Endothelial cell of umbilical vein (primary cell): ENCODE results near the gene DAPK2.

ENCODE experiments used
- POLR2AphosphoS5 ChIP-seq: IDR thresholded peaks from 2 replicates; pipeline ENCODE4 v1.6.1; 2012; ENCODE audit warnings: low read depth, mild to moderate bottlenecking, control low read depth, low read length, moderate library complexity; ENCODE audit not compliant: insufficient read depth
- TF ChIP-seq, protein P1 (sequence below), 2 donors: IDR thresholded peaks; 1 replicate in 1 of 2; 2 replicates in 1 of 2; pipeline ENCODE4 v1.5.1; 2011; ENCODE audit warnings: low read length in 2 of 2, mild to moderate bottlenecking in 2 of 2, moderate library complexity in 2 of 2, control low read depth in 1 of 2, inconsistent platforms in 1 of 2, low read depth in 1 of 2; ENCODE audit not compliant: insufficient read depth in 1 of 2; ENCODE audit errors: extremely low read depth in 1 of 2

DNA sequence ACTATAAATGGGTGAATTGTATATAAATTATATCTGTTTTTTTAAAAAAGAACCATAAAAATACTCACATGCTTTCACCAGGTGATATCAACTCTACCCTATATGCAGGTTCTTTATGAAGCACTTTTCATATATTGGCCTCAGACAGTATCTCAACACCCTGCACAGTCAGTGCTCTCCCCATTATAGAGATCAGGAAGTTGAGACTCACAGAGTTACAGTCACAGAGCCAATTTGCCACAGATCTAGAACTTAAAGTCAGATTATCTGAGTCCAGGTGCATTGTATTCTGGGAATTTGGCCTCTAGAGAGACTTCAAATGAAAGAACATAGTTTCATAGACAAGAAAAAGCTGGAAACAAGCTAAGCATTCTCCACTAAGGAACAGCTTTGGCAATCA, 38.1 kb downstream of the DAPK2 start:
- TF ChIP-seq, protein P1, sequence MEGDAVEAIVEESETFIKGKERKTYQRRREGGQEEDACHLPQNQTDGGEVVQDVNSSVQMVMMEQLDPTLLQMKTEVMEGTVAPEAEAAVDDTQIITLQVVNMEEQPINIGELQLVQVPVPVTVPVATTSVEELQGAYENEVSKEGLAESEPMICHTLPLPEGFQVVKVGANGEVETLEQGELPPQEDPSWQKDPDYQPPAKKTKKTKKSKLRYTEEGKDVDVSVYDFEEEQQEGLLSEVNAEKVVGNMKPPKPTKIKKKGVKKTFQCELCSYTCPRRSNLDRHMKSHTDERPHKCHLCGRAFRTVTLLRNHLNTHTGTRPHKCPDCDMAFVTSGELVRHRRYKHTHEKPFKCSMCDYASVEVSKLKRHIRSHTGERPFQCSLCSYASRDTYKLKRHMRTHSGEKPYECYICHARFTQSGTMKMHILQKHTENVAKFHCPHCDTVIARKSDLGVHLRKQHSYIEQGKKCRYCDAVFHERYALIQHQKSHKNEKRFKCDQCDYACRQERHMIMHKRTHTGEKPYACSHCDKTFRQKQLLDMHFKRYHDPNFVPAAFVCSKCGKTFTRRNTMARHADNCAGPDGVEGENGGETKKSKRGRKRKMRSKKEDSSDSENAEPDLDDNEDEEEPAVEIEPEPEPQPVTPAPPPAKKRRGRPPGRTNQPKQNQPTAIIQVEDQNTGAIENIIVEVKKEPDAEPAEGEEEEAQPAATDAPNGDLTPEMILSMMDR (IDR thresholded peaks at IDR 0.05; ENCODE audit: extremely low read depth in 1 of 2, insufficient read depth in 1 of 2, low read depth in 1 of 2, low read length in 2 of 2) = no peak
- no peak for TF ChIP-seq POLR2AphosphoS5
